ENCODE results near the gene ATXN7L1.

GRCh38 chr7:105764506-105764905, 111.9 kb downstream of the ATXN7L1 start:
- TF ChIP-seq CTCF (IDR thresholded peaks at IDR 0.05) (no peak), ATF1 (CRISPR knock-in tag; IDR thresholded peaks at IDR 0.05) (no peak)
